Loucy (cell line): Measurements from ENCODE around the gene DGKB.

ENCODE experiments used
- CTCF ChIP-seq: fragments of 200-600 bp; sonication (generic); conservative IDR thresholded peaks from 2 replicates; pipeline ENCODE4 v1.5.1; 2014; ENCODE audit warnings: mild to moderate bottlenecking, antibody characterized with exemption, low read length
- EZH2phosphoT487 ChIP-seq: fragments of 200-600 bp; IDR thresholded peaks from 2 replicates; pipeline ENCODE4 v1.6.1; 2018; ENCODE audit warnings: antibody characterized with exemption, mild to moderate bottlenecking, moderate library complexity, borderline replicate concordance

GRCh38 chr7:14449291-14449690, 453.3 kb downstream of the DGKB start:
- TF ChIP-seq CTCF: no peak
- TF ChIP-seq EZH2phosphoT487: no peak
